GM12875 (cell line): Measurements from ENCODE around the gene MARCKS.

Experiments
- H3K4me3 ChIP-seq: one replicate; pipeline ENCODE4 v1.5.1; 2011; ENCODE audit warnings: low read depth, low read length, control low read depth
- CTCF ChIP-seq: IDR thresholded peaks from 2 replicates; pipeline ENCODE4 v1.5.1; 2011; ENCODE audit warnings: low read depth, mild to moderate bottlenecking, control low read depth, inconsistent platforms, low read length, moderate library complexity, borderline replicate concordance; ENCODE audit not compliant: insufficient read depth

Gene MARCKS

GRCh38 chr6:113857556-113858479, 673 bp downstream of the MARCKS start:
- peak overlapping the region; percentile 72 for H3K4me3 ChIP-seq
- TF ChIP-seq CTCF: no peak

DNA sequence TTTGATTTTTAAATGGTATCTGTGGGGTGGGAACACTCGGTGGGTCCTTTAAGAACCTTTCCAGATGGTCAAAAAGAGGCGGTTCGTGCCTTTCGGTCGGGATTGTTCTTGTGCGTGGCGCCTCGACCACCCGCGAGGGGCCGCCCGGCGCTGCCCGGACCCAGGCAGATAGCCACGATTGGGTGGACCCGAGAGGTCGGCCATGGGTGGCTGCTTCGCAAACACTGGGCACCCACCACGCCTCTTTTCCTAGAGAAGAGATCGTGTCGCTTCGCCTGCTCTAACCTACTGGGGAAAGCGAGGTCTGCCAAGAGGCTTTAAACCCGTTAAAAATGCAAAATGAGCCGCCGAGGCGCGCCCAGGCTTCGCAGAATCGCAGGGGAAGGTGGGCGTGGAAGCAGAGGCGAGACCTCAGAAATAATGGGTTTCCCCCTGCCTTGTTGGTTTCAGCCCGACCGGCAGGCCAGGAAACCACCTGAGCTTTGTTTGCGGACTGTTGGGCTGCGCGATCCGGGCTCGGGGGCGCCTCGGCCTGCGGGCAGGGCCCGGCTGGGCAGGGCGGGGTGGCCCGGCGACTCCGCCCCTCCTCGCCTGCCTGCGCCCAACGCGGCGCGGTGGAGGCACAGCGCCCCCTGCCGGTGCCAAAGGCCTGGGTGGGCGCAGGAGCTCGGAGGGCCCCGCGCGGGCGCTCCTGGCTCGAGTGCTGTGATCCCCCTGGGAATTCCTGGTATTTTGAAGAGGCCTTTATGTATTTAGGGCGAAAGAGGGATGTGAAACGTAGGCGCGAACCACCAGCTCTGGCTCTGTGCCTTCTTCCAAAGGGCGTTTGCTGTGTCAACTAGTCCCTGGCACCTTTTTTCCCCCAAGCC, 1.6 kb downstream of the MARCKS start:
- peak overlapping the region; percentile 72 for H3K4me3 ChIP-seq
- peak; percentile 87 for TF ChIP-seq CTCF

- peak overlapping the region; percentile 52 for H3K4me3 ChIP-seq
- no peak for TF ChIP-seq CTCF
Measured at GRCh38 chr6:113859349-113860180, 2.4 kb downstream of the MARCKS start.

GRCh38 chr6:113860181-113860955, 3.2 kb downstream of the MARCKS start:
- TF ChIP-seq CTCF: no peak
- H3K4me3 ChIP-seq: no peak overlapping the region

GRCh38 chr6:113862112-113862511, 5.0 kb downstream of the MARCKS start:
- TF ChIP-seq CTCF: no peak
- H3K4me3 ChIP-seq: no peak overlapping the region

DNA sequence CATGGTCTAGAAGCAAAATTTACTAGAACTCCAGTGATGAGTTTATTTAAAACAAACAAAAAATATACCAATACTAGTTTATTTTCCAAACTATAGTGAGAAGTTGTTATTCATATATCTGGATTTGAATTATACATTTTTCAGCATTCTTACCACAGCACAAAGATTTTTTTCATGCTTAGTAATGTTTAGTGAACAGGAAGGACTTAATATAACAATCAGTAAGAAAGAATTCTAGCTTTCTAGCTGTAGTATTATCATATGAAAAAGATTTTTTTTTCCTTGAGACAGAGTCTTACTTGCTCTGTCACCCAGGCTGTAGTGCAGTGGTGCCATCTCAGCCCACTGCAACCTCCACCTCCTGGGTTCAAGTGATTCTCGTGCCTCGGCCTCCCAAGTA, 13.8 kb downstream of the MARCKS start:
- TF ChIP-seq CTCF: no peak

More for the DNA sequence above, 13.8 kb downstream of the MARCKS start:
- H3K4me3 ChIP-seq: no peak overlapping the region
